Activated CD4-positive, alpha-beta T cell treated with anti-CD3 and anti-CD28 coated beads, Interleukin-2, amount 50 U/mL, for 48 hours (primary cell): ENCODE data around the gene GPR15.

Source experiments
- DNase-seq, 2 experiments: peaks; one replicate each; pipeline ENCODE4 v3.0.0-alpha.2; 2020

The GPR15 gene

GRCh38 chr3:98531622-98532274 is at the start of gene GPR15:
Gene GPR15 (plus strand): TSS chr3:98531978. CDS start chr3:98532034, 56 bp downstream.
- DNase-seq: no peak

GRCh38 chr3:98482717-98483482 is 48.9 kb upstream of the GPR15 start:
- DNase-seq: no peak

GRCh38 chr3:98483626-98484025 is 48.2 kb upstream of the GPR15 start:
- no peak for DNase-seq

GRCh38 chr3:98497381-98497780 is 34.4 kb upstream of the GPR15 start, which contains the start of gene OR5K2:
Gene OR5K2 (plus strand): TSS chr3:98497681. CDS start chr3:98497681, 0 bp downstream.
- no peak for DNase-seq

GRCh38 chr3:98500019-98500418 is 31.8 kb upstream of the GPR15 start:
- DNase-seq: no peak

- DNase-seq: no peak
Measured at GRCh38 chr3:98501270-98501669, 30.5 kb upstream of the GPR15 start.

- DNase-seq: no peak
Measured at GRCh38 chr3:98501863-98502576, 29.8 kb upstream of the GPR15 start.

- DNase-seq: no peak
Measured at GRCh38 chr3:98504539-98504938, 27.2 kb upstream of the GPR15 start.

- DNase-seq: no peak
Measured at GRCh38 chr3:98508582-98508981, 23.2 kb upstream of the GPR15 start.

- DNase-seq: no peak
Measured at GRCh38 chr3:98512576-98512975, 19.2 kb upstream of the GPR15 start.

GRCh38 chr3:98513091-98513511 is 18.7 kb upstream of the GPR15 start:
- DNase-seq: no peak

GRCh38 chr3:98513736-98514135 is 18.0 kb upstream of the GPR15 start:
- no peak for DNase-seq

- DNase-seq: no peak
Measured at GRCh38 chr3:98514948-98515347, 16.8 kb upstream of the GPR15 start.

GRCh38 chr3:98518816-98519215 is 13.0 kb upstream of the GPR15 start:
- DNase-seq: no peak

- DNase-seq: no peak
Measured at GRCh38 chr3:98519351-98519750, 12.4 kb upstream of the GPR15 start.

GRCh38 chr3:98521897-98522543 is 9.8 kb upstream of the GPR15 start:
- peak; percentile 60 to 68 for DNase-seq

GRCh38 chr3:98522544-98523281 is 9.1 kb upstream of the GPR15 start, which contains the start of gene CLDND1:
Gene CLDND1 (minus strand): TSS chr3:98522902. CDS start chr3:98521424, 1,478 bp downstream.
- peak; percentile 93 to 95 for DNase-seq

GRCh38 chr3:98525494-98525893 is 6.3 kb upstream of the GPR15 start:
- no peak for DNase-seq

GRCh38 chr3:98528474-98529346 is 3.1 kb upstream of the GPR15 start:
- no peak for DNase-seq

- DNase-seq: no peak
Measured at GRCh38 chr3:98529856-98530459, 1.8 kb upstream of the GPR15 start.

GRCh38 chr3:98530676-98531075 is 1.1 kb upstream of the GPR15 start:
- no peak for DNase-seq
